RWPE2 (cell line): ENCODE results near the gene SLIT3.

Source experiments
- ATAC-seq: fragments of 200-7000 bp; cut with Tn5 transposase; 3 replicates; pipeline ENCODE4 v1.9.1; 2021; ENCODE audit warnings: low read depth
- DNase-seq: peaks from one replicate; pipeline ENCODE4 v3.0.0-alpha.2; 2020; ENCODE audit warnings: low spot score
- H3K27ac ChIP-seq: fragments of 450-650 bp; 2 replicates; pipeline ENCODE4 v1.5.1; 2017; ENCODE audit warnings: mild to moderate bottlenecking; ENCODE audit not compliant: poor library complexity, severe bottlenecking
- H3K27me3 ChIP-seq: fragments of 250-450 bp; sonication (Bioruptor Pico); 2 replicates; pipeline ENCODE4 v1.5.1; 2021; ENCODE audit warnings: mild to moderate bottlenecking, moderate library complexity; ENCODE audit not compliant: insufficient read depth, poor library complexity, severe bottlenecking
- H3K36me3 ChIP-seq: fragments of 250-450 bp; sonication (Bioruptor Pico); 2 replicates; pipeline ENCODE4 v1.5.1; 2020; ENCODE audit warnings: low read depth, mild to moderate bottlenecking, moderate library complexity
- H3K4me1 ChIP-seq: fragments of 250-450 bp; sonication (Bioruptor Pico); 2 replicates; pipeline ENCODE4 v1.5.1; 2021; ENCODE audit warnings: mild to moderate bottlenecking, moderate library complexity; ENCODE audit not compliant: insufficient read depth, poor library complexity, severe bottlenecking
- H3K4me3 ChIP-seq: fragments of 250-450 bp; sonication (Bioruptor Pico); 2 replicates; pipeline ENCODE4 v1.5.1; 2021; ENCODE audit warnings: mild to moderate bottlenecking, moderate library complexity; ENCODE audit not compliant: severe bottlenecking
- H3K9me3 ChIP-seq: fragments of 250-450 bp; sonication (Bioruptor Pico); 2 replicates; pipeline ENCODE4 v1.5.1; 2021; ENCODE audit warnings: mild to moderate bottlenecking, moderate library complexity; ENCODE audit not compliant: severe bottlenecking
- CTCF ChIP-seq: fragments of 450-650 bp; IDR thresholded peaks from one replicate; pipeline ENCODE4 v1.5.1; 2017; ENCODE audit warnings: mild to moderate bottlenecking, moderate library complexity; ENCODE audit not compliant: poor library complexity, severe bottlenecking

Gene SLIT3

GRCh38 chr5:168790002-168790635 is 510.8 kb downstream of the SLIT3 start:
- no peak overlapping the region for H3K27ac ChIP-seq
- no peak for ATAC-seq
- TF ChIP-seq CTCF: no peak
- no peak overlapping the region for H3K4me3 ChIP-seq
- no peak for DNase-seq
- no peaks in the 10 kb centered on the region for H3K9me3 ChIP-seq
- no peaks in the 10 kb centered on the region for H3K27me3 ChIP-seq
- H3K4me1 ChIP-seq: no peaks in the 10 kb centered on the region
- H3K36me3 ChIP-seq: no peaks in the 10 kb centered on the region

GRCh38 chr5:168788786-168789185 is 512.2 kb downstream of the SLIT3 start:
- Histone ChIP-seq H3K4me1 (no peaks in the 10 kb centered on the region), H3K27me3 (no peaks in the 10 kb centered on the region), H3K9me3 (no peaks in the 10 kb centered on the region), H3K4me3 (no peak overlapping the region), H3K36me3 (no peaks in the 10 kb centered on the region), H3K27ac (no peak overlapping the region)
- no peak for DNase-seq
- no peak for TF ChIP-seq CTCF
- no peak for ATAC-seq

GRCh38 chr5:168788107-168788506 is 512.8 kb downstream of the SLIT3 start:
- no peaks in the 10 kb centered on the region for H3K9me3 ChIP-seq
- H3K4me3 ChIP-seq: no peak overlapping the region
- H3K27me3 ChIP-seq: no peaks in the 10 kb centered on the region
- TF ChIP-seq CTCF: no peak
- no peak for ATAC-seq
- H3K36me3 ChIP-seq: no peaks in the 10 kb centered on the region
- no peak for DNase-seq
- no peak overlapping the region for H3K27ac ChIP-seq
- H3K4me1 ChIP-seq: no peaks in the 10 kb centered on the region

- Histone ChIP-seq H3K27ac (no peak overlapping the region), H3K36me3 (no peaks in the 10 kb centered on the region), H3K27me3 (no peaks in the 10 kb centered on the region), H3K9me3 (no peaks in the 10 kb centered on the region), H3K4me1 (no peaks in the 10 kb centered on the region), H3K4me3 (no peak overlapping the region)
- no peak for TF ChIP-seq CTCF
- DNase-seq: no peak
- ATAC-seq: peak; percentile 58; the same call in 2 of the 3 replicates
These were observed 514.8 kb downstream of the SLIT3 start for GRCh38 chr5:168786147-168786546.

GRCh38 chr5:168784454-168784853 is 516.5 kb downstream of the SLIT3 start:
- H3K9me3 ChIP-seq: no peaks in the 10 kb centered on the region
- no peaks in the 10 kb centered on the region for H3K4me1 ChIP-seq
- H3K27ac ChIP-seq: no peak overlapping the region
- H3K36me3 ChIP-seq: no peaks in the 10 kb centered on the region
- H3K4me3 ChIP-seq: no peak overlapping the region
- ATAC-seq (no peak), DNase-seq (no peak)
- TF ChIP-seq CTCF: no peak
- no peaks in the 10 kb centered on the region for H3K27me3 ChIP-seq
